ENCODE results near the gene TRMT112. TPM values are rescaled to one million over a fixed set of nuclear protein-coding genes. Genes with fewer than 3 reads are reported as not detected.

Gene TRMT112
- total RNA-seq, 1 donor from 2014 or later, result 257 TPM

- Histone ChIP-seq H3K36me3 (no peaks in the 10 kb centered on the region), H3K27ac (no peak overlapping the region), H3K27me3 (peaks cover 100% of the 10 kb centered on the region), H3F3A (ENCODE audit: low read depth) (peaks cover 22% of the 10 kb centered on the region), H3K9me3 (ENCODE audit: low read depth) (no peaks in the 10 kb centered on the region), H3K4me2 (no peak overlapping the region), H4K20me1 (ENCODE audit: low read depth) (peaks cover 42% of the 10 kb centered on the region), H2AFZ (replicated peaks) (no peak overlapping the region), H3K79me2 (ENCODE audit: low read depth) (no peaks in the 10 kb centered on the region), H3K9ac (no peak overlapping the region), H3K4me3 (no peak overlapping the region), H3K4me1 (peaks cover 17% of the 10 kb centered on the region)
- H3K36me3 Mint-ChIP-seq, result no peaks in the 10 kb centered on the region
- H3K27ac Mint-ChIP-seq, result no peak overlapping the region
- H3K4me3 Mint-ChIP-seq, result no peak overlapping the region
- no peak for TF ChIP-seq CTCF (IDR thresholded peaks at IDR 0.05)
- no peak for TF ChIP-seq EZH2phosphoT487 (IDR thresholded peaks at IDR 0.05)
- no peak for TF ChIP-seq EZH2 (IDR thresholded peaks at IDR 0.05)
- H3K9me3 Mint-ChIP-seq, result no peaks in the 10 kb centered on the region
- peaks cover 16% of the 10 kb centered on the region for H3K4me1 Mint-ChIP-seq
- H3K27me3 Mint-ChIP-seq (ENCODE audit: insufficient read depth, low read depth), result peaks cover 79% of the 10 kb centered on the region
- no peak for DNase-seq (ENCODE audit: low spot score)
Measured at GRCh38 chr11:64296236-64296635, 21.1 kb downstream of the TRMT112 start.

GRCh38 chr11:64295760-64296159 is 21.6 kb downstream of the TRMT112 start:
- H3K27ac ChIP-seq, result no peak overlapping the region
- H3K27me3 ChIP-seq, result peaks cover 100% of the 10 kb centered on the region
- Mint-ChIP-seq H3K36me3 (peaks cover under 1% of the 10 kb centered on the region), H3K9me3 (peaks cover under 1% of the 10 kb centered on the region), H3K27me3 (ENCODE audit: insufficient read depth, low read depth) (peaks cover 78% of the 10 kb centered on the region), H3K4me3 (peak overlapping the region; percentile 17), H3K4me1 (peaks cover 16% of the 10 kb centered on the region), H3K27ac (no peak overlapping the region)
- no peaks in the 10 kb centered on the region for H3K9me3 ChIP-seq (ENCODE audit: low read depth)
- peaks cover 47% of the 10 kb centered on the region for H4K20me1 ChIP-seq (ENCODE audit: low read depth)
- no peaks in the 10 kb centered on the region for H3K79me2 ChIP-seq (ENCODE audit: low read depth)
- H3K4me1 ChIP-seq, result peaks cover 19% of the 10 kb centered on the region
- peaks cover 17% of the 10 kb centered on the region for H3F3A ChIP-seq (ENCODE audit: low read depth)
- H3K4me3 ChIP-seq, result no peak overlapping the region
- no peak for DNase-seq (ENCODE audit: low spot score)
- no peak overlapping the region for H3K9ac ChIP-seq
- no peak overlapping the region for H2AFZ ChIP-seq (replicated peaks)
- H3K4me2 ChIP-seq, result no peak overlapping the region
- TF ChIP-seq EZH2 (IDR thresholded peaks at IDR 0.05) (no peak), CTCF (IDR thresholded peaks at IDR 0.05) (no peak), EZH2phosphoT487 (IDR thresholded peaks at IDR 0.05) (no peak)
- no peaks in the 10 kb centered on the region for H3K36me3 ChIP-seq

- no peak overlapping the region for H3K27ac Mint-ChIP-seq
- peaks cover 79% of the 10 kb centered on the region for H3K27me3 Mint-ChIP-seq (ENCODE audit: insufficient read depth, low read depth)
- no peak overlapping the region for H3K4me3 Mint-ChIP-seq
- peaks cover 2% of the 10 kb centered on the region for H3K9me3 Mint-ChIP-seq
- peaks cover 4% of the 10 kb centered on the region for H3K36me3 Mint-ChIP-seq
- H4K20me1 ChIP-seq (ENCODE audit: low read depth), result peaks cover 50% of the 10 kb centered on the region
- H3K4me1 Mint-ChIP-seq, result peaks cover 13% of the 10 kb centered on the region
- peaks cover 17% of the 10 kb centered on the region for H3K4me1 ChIP-seq
- no peaks in the 10 kb centered on the region for H3K79me2 ChIP-seq (ENCODE audit: low read depth)
- no peaks in the 10 kb centered on the region for H3K36me3 ChIP-seq
- no peak overlapping the region for H3K27ac ChIP-seq
- DNase-seq (ENCODE audit: low spot score), result peak; percentile 20
- H3K9ac ChIP-seq, result no peak overlapping the region
- peaks cover 8% of the 10 kb centered on the region for H3F3A ChIP-seq (ENCODE audit: low read depth)
- H2AFZ ChIP-seq (replicated peaks), result no peak overlapping the region
- no peak overlapping the region for H3K4me2 ChIP-seq
- peaks cover 100% of the 10 kb centered on the region for H3K27me3 ChIP-seq
- H3K9me3 ChIP-seq (ENCODE audit: low read depth), result no peaks in the 10 kb centered on the region
- TF ChIP-seq EZH2phosphoT487 (IDR thresholded peaks at IDR 0.05) (no peak), EZH2 (IDR thresholded peaks at IDR 0.05) (no peak), CTCF (IDR thresholded peaks at IDR 0.05) (no peak)
- H3K4me3 ChIP-seq, result no peak overlapping the region
Measured at GRCh38 chr11:64294774-64295173, 22.6 kb downstream of the TRMT112 start.
